GM12878 (cell line): ENCODE measurements around the gene ANKS4B. TPM values are rescaled to one million over a fixed set of nuclear protein-coding genes. Genes with fewer than 3 reads are reported as not detected.

ENCODE experiments used
- ATAC-seq: fragments of 200-7000 bp; cut with Tn5 transposase; 3 replicates; pipeline ENCODE4 v1.9.1; 2020; ENCODE audit warnings: mild to moderate bottlenecking, moderate library complexity
- BruUV-seq: library from RNA; stranded (reverse); fragments of 400-500 nt; replicated peaks from 2 replicates; lab custom pipeline; 2021; lab: Mats Ljungman, UMichigan
- CTCF ChIA-PET: fragments of 300-600 bp; sonication (Branson Sonifier 250); formaldehyde crosslinking; extraction: SDS; loops from one replicate; lab custom pipeline; 2021; ENCODE audit warnings: inconsistent platforms; lab: Yijun Ruan, JAX
- POLR2A ChIA-PET: fragments of 350-600 bp; formaldehyde crosslinking; extraction: SDS; loops from one replicate; lab custom pipeline; 2021; ENCODE audit warnings: inconsistent platforms; lab: Charles Lee
- RAD21 ChIA-PET: fragments of 300-600 bp; sonication (Branson Sonifier 250); formaldehyde crosslinking; loops from one replicate; lab custom pipeline; 2023; ENCODE audit warnings: antibody characterized with exemption; ENCODE audit not compliant: unreplicated experiment; lab: Charles Lee
- SMC1A ChIA-PET: fragments of 300-600 bp; sonication (Branson Sonifier 250); formaldehyde crosslinking; loops from one replicate; lab custom pipeline; 2023; ENCODE audit not compliant: unreplicated experiment, uncharacterized antibody; lab: Charles Lee
- DNase-seq: peaks from one replicate; pipeline ENCODE4 v3.0.0-alpha.2; 2011; ENCODE audit warnings: low read depth, low spot score
- FAIRE-seq: peaks from 3 replicates; lab custom pipeline; 2011; peaks lifted over from hg19 to GRCh38; lab: Jason Lieb, UNC
- H2AFZ ChIP-seq: 2 replicates; pipeline ENCODE4 v1.6.0; 2011; ENCODE audit warnings: low read depth, low read length, control low read depth; ENCODE audit not compliant: control insufficient read depth
- H3K27ac ChIP-seq: 2 replicates; pipeline ENCODE4 v1.5.1; 2011; ENCODE audit warnings: control low read depth; ENCODE audit not compliant: control insufficient read depth, insufficient read depth
- H3K27me3 ChIP-seq, 2 experiments: replicated peaks in 1 of 2; 2 replicates each; pipeline versions ENCODE4 v1.6.0 to v1.6.1; 2011; ENCODE audit warnings: low read length in 1 of 2; ENCODE audit not compliant: control insufficient read depth in 2 of 2, insufficient read depth in 2 of 2
- H3K36me3 ChIP-seq, 2 experiments: 2 replicates each; pipeline ENCODE4 v1.5.1; 2011; ENCODE audit warnings: low read length in 1 of 2; ENCODE audit not compliant: control insufficient read depth in 2 of 2, insufficient read depth in 2 of 2
- H3K4me1 ChIP-seq: 2 replicates; pipeline ENCODE4 v1.6.1; 2011; ENCODE audit warnings: mild to moderate bottlenecking, low read length, moderate library complexity, mixed read lengths; ENCODE audit not compliant: control insufficient read depth, insufficient read depth
- H3K4me2 ChIP-seq: 2 replicates; pipeline ENCODE4 v1.6.0; 2011; ENCODE audit warnings: control low read depth; ENCODE audit not compliant: control insufficient read depth, insufficient read depth
- H3K4me3 ChIP-seq: fragments of 200-600 bp; sonication (generic); 2 replicates; pipeline ENCODE4 v1.5.1; 2016
- H3K79me2 ChIP-seq: 2 replicates; pipeline ENCODE4 v1.6.0; 2011; ENCODE audit warnings: low read length; ENCODE audit not compliant: control insufficient read depth, insufficient read depth
- H3K9ac ChIP-seq: 2 replicates; pipeline ENCODE4 v1.8.0; 2011; ENCODE audit warnings: low read length, control low read depth, mixed read lengths; ENCODE audit not compliant: control insufficient read depth, insufficient read depth
- H3K9me3 ChIP-seq: replicated peaks from 3 replicates; pipeline ENCODE4 v1.5.1; 2011; ENCODE audit warnings: mild to moderate bottlenecking, low read length; ENCODE audit not compliant: control insufficient read depth, insufficient read depth
- H4K20me1 ChIP-seq: 2 replicates; pipeline ENCODE4 v1.6.0; 2011; ENCODE audit not compliant: control insufficient read depth, insufficient read depth
- ATF3 ChIP-seq: IDR thresholded peaks from 2 replicates; pipeline ENCODE4 v1.6.1; 2011; ENCODE audit warnings: low read depth, mild to moderate bottlenecking, low read length, moderate library complexity, borderline replicate concordance; ENCODE audit errors: extremely low read depth
- CEBPB ChIP-seq, 2 experiments: fragments of 150-350 bp in 1 of 2; IDR thresholded peaks; 2 replicates each; pipeline ENCODE4 v1.6.1; 2012 to 2014; ENCODE audit warnings: low read depth in 2 of 2, low read length in 2 of 2, borderline replicate concordance in 1 of 2, inconsistent platforms in 1 of 2
- CEBPZ ChIP-seq: fragments of 150-350 bp; IDR thresholded peaks from 2 replicates; pipeline ENCODE4 v1.6.1; 2016; ENCODE audit warnings: low read depth, low read length
- CREB1 ChIP-seq: IDR thresholded peaks from 2 replicates; pipeline ENCODE4 v1.6.1; 2012; ENCODE audit warnings: low read depth, mild to moderate bottlenecking, inconsistent platforms
- ELK1 ChIP-seq: IDR thresholded peaks from 2 replicates; pipeline ENCODE4 v1.6.1; 2012; ENCODE audit warnings: low read depth, low read length, improper control_type of control experiment
- IRF5 ChIP-seq: fragments of 450-650 bp; IDR thresholded peaks from 2 replicates; pipeline ENCODE4 v1.6.1; 2017; ENCODE audit warnings: borderline replicate concordance
- MEF2A ChIP-seq: IDR thresholded peaks from 2 replicates; pipeline ENCODE4 v1.6.1; 2011; ENCODE audit warnings: low read depth, mild to moderate bottlenecking, low read length, moderate library complexity; ENCODE audit not compliant: insufficient read depth
- MYB ChIP-seq: fragments of 150-350 bp; IDR thresholded peaks from 2 replicates; pipeline ENCODE4 v1.6.1; 2014; ENCODE audit warnings: mild to moderate bottlenecking, low read depth, low read length, borderline replicate concordance
- PBX3 ChIP-seq: IDR thresholded peaks from 2 replicates; pipeline ENCODE4 v1.6.1; 2011; ENCODE audit warnings: mild to moderate bottlenecking, low read depth, low read length, moderate library complexity; ENCODE audit not compliant: insufficient replicate concordance
- RELA ChIP-seq: fragments of 450-650 bp; IDR thresholded peaks from 2 replicates; pipeline ENCODE4 v1.8.0; 2014; ENCODE audit warnings: borderline replicate concordance; ENCODE audit not compliant: partially characterized antibody
- SMAD1 ChIP-seq: fragments of 450-650 bp; IDR thresholded peaks from 2 replicates; pipeline ENCODE4 v1.6.1; 2018; ENCODE audit warnings: mild to moderate bottlenecking, low read depth; ENCODE audit not compliant: partially characterized antibody
- SMARCA5 ChIP-seq: fragments of 450-650 bp; IDR thresholded peaks from 2 replicates; pipeline ENCODE4 v1.6.1; 2017; ENCODE audit warnings: mild to moderate bottlenecking
- SPI1 ChIP-seq: IDR thresholded peaks from 2 replicates; pipeline ENCODE4 v1.6.1; 2011; ENCODE audit warnings: low read depth, mild to moderate bottlenecking, low read length, moderate library complexity, borderline replicate concordance; ENCODE audit not compliant: insufficient read depth
- YY1 ChIP-seq: IDR thresholded peaks from 2 replicates; pipeline ENCODE4 v1.6.1; 2011; ENCODE audit warnings: low read depth, mild to moderate bottlenecking, low read length
- WGBS: methylation state at CpG from one replicate; pipeline ENCODE4 v1.1.6; 2016; ENCODE audit warnings: low lambda C conversion rate; ENCODE audit not compliant: insufficient replicate concordance, insufficient coverage; ENCODE audit errors: missing lambda C conversion rate; 5-methylcytosine and 5-hydroxymethylcytosine counted together
- in situ Hi-C: fragments of 300-500 bp; cut with MboI; formaldehyde crosslinking; loops from 9 replicates; pipeline ENCODE4 v1.14.3; 2018; ENCODE audit warnings: mixed read lengths
- intact Hi-C: fragments of 100-400 bp; cut with micrococcal nuclease; formaldehyde crosslinking; loops from one replicate; pipeline ENCODE4 v1.14.2; 2022; ENCODE audit not compliant: unreplicated experiment
- polyA plus RNA-seq, 11 experiments: library from polyadenylated mRNA; depleted of rRNA in 4 of 11; unstranded in 6 of 11; stranded (reverse) in 5 of 11; fragments of >200 nt; fragmentation: Nextera tagmentation in 4 of 11; fragmentation: Illumina TruSeq in 1 of 11; extraction: Ambion mirVana in 4 of 11; extraction: Trizol in 1 of 11; gene quantifications; 1 replicate in 1 of 11; 2 replicates in 10 of 11; pipeline versions ENCODE4 v1.2.1 to v1.2.3, GENCODE V29; 2011 to 2016; ENCODE audit warnings: inconsistent platforms in 2 of 11, missing spikeins in 2 of 11, low read depth in 1 of 11
- total RNA-seq, 4 experiments: library from RNA; depleted of rRNA in 3 of 4; stranded (reverse); fragments of >200 nt in 3 of 4; fragmentation: Illumina TruSeq in 1 of 4; extraction: Trizol in 1 of 4; gene quantifications; 2 replicates each; pipeline versions ENCODE4 v1.2.1 to v1.2.3, GENCODE V29; 2013 to 2021

Gene ANKS4B
- total and polyA plus RNA-seq, 10 of the 15 experiments (the other 5 are each of a cell fraction or from before 2014, with no cell fraction given), result 0.01 to 0.11 (median 0.05) TPM; not detected in 6

GRCh38 chr16:21279501-21279900 is 46.0 kb downstream of the ANKS4B start:
- no peak overlapping the region for H3K4me2 ChIP-seq
- H3K27ac ChIP-seq, result no peak overlapping the region
- 44% methylated on average over 2 of the region's 2 CpGs for WGBS
- no peak overlapping the region for H3K4me3 ChIP-seq
- DNase-seq (no peak), FAIRE-seq (no peak), ATAC-seq (no peak)
- no peaks in the 10 kb centered on the region for H3K79me2 ChIP-seq
- H2AFZ ChIP-seq, result no peak overlapping the region
- H3K9me3 ChIP-seq, result no peaks in the 10 kb centered on the region; the same call in 1 of the 3 replicates
- no peaks in the 10 kb centered on the region for H3K36me3 ChIP-seq
- ChIA-PET POLR2A (interaction anchor here (0.6 kb wide), 1 partner anchor 165 kb away, joined by 4 read pairs; no protein-coding TSS in a partner anchor), RAD21 (interaction anchor here (0.7 kb wide), 1 partner anchor 91 kb away, joined by 3 read pairs; no protein-coding TSS in a partner anchor), SMC1A (interaction anchor here (1.2 to 9.7 kb wide), 5 partner anchors 10 to 90 kb away, joined by 3 to 87 read pairs (median 29); no protein-coding TSS in a partner anchor), CTCF (interaction anchor here (0.7 to 6.5 kb wide), 8 partner anchors 8 to 120 kb away, joined by 3 to 58 read pairs (median 4); partner anchors contain the start of gene LDAF1)
- no TSS peak for BruUV-seq
- no peak overlapping the region for H3K9ac ChIP-seq
- H3K4me1 ChIP-seq, result peaks cover 15% of the 10 kb centered on the region
- H4K20me1 ChIP-seq, result no peaks in the 10 kb centered on the region
- H3K27me3 ChIP-seq, result no peaks in the 10 kb centered on the region; a peak in 1 of 4 replicates
- intact Hi-C loops (no loop called here), in situ Hi-C loops (loop anchor here (5.0 kb wide), 1 partner anchor 92 kb away; no protein-coding TSS in a partner anchor)
- TF ChIP-seq CEBPZ (no peak), CEBPB (IDR thresholded peaks at IDR 0.05; ENCODE audit: borderline replicate concordance in 1 of 2, low read depth in 2 of 2, low read length in 2 of 2) (no peak), ATF3 (no peak), SMAD1 (no peak), PBX3 (no peak), MYB (no peak), ELK1 (no peak), CREB1 (no peak), SPI1 (no peak), YY1 (no peak), MEF2A (no peak), SMARCA5 (no peak), RELA (no peak), IRF5 (no peak)
